HCEC 1CT (cell line): Measurements from ENCODE around the gene SPACA5.
"Not testable (repeated sequence)": the region's sequence is repeated elsewhere in the genome, so short reads cannot be mapped to it uniquely, and the experiment has no call there.

ENCODE experiments used
- DNase-seq: peaks from one replicate; pipeline ENCODE4 v3.0.0-alpha.2; 2017

SPACA5 gene

GRCh38 chrX:48006688-48007087, at the start of gene SPACA5:
Gene SPACA5 (plus strand): TSS chrX:48006988. CDS start chrX:48007803, 815 bp downstream.
- DNase-seq: not testable (repeated sequence)

DNA sequence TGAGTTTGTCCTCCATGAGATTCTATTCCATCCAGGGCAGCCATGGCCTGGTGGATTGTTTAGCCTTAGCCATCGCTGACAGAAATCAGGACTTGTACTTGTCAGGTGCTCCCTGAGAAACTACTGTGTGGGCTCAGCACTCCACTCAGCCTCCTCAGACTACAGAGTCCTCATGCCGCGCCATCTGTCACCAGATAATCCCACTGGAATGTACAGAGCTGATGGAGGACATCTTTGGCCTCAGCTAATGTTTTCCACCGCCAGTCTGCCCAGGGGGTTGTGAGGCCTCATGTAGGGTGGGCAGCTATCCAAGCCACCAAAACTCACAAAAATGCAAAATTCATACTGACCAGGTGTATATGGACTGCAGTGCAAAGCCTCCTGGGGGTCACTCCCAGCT, 48.6 kb upstream of the SPACA5 start:
- DNase-seq: not testable (repeated sequence)

GRCh38 chrX:47958761-47959342, 47.9 kb upstream of the SPACA5 start:
- peak; percentile 1 for DNase-seq

GRCh38 chrX:47960406-47960805, 46.4 kb upstream of the SPACA5 start:
- DNase-seq: no peak

DNA sequence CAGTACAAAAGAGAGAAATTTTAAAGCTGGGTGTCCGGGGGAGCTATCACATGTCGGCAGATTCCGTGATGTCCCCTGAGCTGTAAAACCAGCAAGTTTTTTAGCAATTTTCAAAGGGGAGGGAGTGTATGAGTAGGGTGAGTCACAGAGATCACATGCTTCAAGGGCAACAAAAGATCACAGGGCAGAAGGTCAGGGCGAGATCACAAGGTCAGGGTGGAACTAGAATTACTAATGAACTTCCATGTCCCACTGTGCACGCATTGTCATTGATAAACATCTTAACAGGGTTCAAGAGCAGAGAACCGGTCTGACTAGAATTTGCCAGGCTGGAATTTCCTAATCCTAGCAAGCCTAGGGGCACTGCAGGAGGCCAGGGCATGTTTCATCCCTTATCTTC, 45.0 kb upstream of the SPACA5 start:
- not testable (repeated sequence) for DNase-seq

- not testable (repeated sequence) for DNase-seq
Measured at GRCh38 chrX:47965526-47965925, 41.3 kb upstream of the SPACA5 start.

DNA sequence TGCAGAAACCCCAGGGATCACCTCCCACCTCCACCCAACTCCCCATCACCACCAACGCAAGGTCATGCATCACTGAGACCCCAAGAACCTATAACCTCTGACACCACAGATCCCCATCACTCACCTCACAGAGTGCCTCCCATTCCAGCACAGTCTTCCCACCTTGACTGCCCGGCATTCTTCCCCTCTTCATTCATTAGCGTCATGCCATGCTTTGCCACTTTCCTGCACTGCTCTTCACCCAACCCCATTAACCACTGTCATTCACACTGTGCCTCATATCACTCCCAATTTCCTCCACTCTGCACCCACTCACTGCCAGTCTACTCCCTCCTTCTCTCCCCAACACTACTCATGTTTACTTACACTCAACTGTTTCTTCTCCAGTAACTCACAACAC, 33.6 kb upstream of the SPACA5 start:
- DNase-seq: no peak

DNA sequence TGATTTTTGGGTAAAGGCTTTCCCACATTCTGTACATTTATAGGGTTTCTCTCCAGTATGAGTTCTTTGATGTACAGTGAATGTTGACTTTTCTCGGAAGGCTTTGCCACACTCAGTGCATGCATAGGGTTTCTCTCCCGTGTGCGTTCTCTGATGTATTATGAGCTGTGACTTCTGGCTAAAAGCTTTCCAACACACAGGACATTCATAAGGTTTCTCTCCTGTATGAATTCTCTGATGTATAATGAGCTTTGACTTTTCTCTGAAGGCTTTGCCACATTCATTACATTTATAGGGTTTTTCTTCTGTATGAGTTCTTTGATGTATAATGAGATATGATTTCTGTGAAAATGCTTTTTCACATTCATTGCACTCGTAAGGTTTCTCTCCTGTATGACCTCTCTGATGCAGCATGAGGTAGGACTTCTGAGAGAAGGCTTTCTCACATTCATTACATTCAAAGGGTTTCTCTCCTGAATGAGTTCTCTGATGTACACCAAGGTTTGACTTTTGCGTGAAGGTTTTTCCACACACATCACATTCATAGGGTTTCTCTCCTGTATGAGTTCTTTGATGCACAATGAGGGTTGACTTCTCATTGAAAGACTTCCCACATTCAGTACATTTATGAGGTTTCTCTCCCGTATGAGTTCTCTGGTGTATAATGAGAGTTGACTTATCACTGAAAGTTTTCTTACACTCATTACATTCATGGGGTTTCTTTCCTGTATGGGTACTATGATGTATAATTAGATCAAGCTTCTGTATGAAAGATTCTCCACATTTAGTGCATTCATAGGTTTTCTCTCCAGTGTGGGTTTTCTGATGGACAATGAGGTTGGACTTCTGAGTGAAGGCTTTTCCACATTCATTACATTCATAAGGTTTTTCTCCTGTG, 30.3 kb upstream of the SPACA5 start:
- no peak for DNase-seq

GRCh38 chrX:47991263-47992094, 15.3 kb upstream of the SPACA5 start:
- peak; percentile 70 for DNase-seq

- no peak for DNase-seq
Measured at GRCh38 chrX:47992095-47992380, 14.8 kb upstream of the SPACA5 start.

GRCh38 chrX:47992669-47993068, 14.1 kb upstream of the SPACA5 start:
- DNase-seq: no peak

- DNase-seq: no peak
Measured at GRCh38 chrX:48001260-48001659, 5.5 kb upstream of the SPACA5 start.

DNA sequence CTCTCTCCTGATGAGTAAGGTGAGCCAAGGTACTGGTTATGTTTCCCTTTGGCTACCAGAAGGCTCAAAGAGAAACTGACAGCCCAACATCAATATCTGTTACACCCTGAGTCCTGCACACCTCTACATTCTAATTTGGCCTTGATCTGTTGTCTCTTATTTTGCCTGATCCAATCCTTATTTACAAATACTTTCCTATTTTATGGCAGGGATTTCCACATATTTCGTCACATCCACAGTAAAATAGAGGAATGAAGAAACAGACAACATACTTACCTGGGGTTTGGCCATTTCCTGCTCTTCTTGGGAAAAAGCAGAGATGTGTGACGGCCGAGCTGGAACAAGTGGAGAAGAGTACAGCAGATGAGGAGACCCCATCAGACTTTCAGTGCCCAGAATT, 4.5 kb upstream of the SPACA5 start:
- no peak for DNase-seq

- DNase-seq: no peak
Measured at GRCh38 chrX:48002929-48003328, 3.9 kb upstream of the SPACA5 start.

DNA sequence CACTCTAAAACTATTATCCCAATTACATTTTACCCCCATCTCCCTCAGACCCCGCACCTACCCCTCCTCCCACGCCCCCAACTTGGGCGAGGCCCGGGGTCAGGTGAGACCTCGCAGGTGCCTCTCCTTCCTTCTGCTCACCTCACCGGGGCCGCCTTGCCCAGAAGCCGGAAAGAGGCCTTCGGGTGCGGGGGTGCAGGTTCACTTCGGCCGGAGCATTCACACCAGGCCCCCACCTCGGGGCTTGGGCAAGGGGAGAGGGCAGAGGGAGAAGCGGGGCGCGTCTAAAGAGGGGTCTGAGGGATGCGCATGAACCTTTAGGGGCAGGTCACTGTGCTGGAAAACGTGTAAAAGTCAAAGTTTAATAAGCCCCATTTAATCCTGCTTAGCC, 3.4 kb upstream of the SPACA5 start:
- DNase-seq: no peak

DNA sequence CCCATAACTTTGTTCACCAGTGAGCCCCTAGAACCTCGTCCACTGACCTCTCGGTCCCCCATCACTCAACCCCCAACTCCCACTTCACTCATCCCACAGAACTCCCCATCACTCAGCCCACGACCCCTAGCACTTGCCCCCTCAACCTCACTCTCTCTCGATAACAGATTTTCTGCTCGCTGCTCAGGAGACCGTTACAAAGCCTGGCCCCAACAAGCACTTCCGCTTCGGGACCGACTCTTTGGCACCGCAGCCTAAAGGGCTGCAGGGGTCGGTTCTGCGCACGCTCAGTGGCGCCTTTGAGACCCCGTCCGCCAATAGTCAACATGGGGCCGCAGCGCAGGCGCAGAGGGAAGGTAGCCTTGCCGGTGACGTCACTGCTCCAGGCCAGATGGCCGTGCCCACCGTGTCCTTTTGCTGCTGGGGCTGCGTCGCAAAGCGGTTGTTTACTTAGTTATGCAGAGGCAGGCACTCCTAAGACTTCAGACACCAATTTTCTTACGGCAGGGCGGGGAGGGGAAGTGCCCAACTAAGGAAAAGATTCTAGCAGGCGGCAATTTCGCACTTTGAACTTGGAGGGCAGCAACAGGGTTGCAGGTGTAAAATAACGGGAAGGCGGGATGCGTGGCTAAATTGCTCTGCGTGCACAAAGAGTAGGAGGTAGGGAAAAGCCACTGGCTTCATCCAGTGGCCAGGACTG, 2.9 kb upstream of the SPACA5 start, which contains the start of gene ZNF182:
TSS of gene ZNF182 (minus strand) at position 232 of the 700 bp plus-strand sequence. CDS start 1,380 bp downstream, outside the sequence.
- peak; percentile 84 for DNase-seq

GRCh38 chrX:48009445-48009960, 2.7 kb downstream of the SPACA5 start:
- not testable (repeated sequence) for DNase-seq

DNA sequence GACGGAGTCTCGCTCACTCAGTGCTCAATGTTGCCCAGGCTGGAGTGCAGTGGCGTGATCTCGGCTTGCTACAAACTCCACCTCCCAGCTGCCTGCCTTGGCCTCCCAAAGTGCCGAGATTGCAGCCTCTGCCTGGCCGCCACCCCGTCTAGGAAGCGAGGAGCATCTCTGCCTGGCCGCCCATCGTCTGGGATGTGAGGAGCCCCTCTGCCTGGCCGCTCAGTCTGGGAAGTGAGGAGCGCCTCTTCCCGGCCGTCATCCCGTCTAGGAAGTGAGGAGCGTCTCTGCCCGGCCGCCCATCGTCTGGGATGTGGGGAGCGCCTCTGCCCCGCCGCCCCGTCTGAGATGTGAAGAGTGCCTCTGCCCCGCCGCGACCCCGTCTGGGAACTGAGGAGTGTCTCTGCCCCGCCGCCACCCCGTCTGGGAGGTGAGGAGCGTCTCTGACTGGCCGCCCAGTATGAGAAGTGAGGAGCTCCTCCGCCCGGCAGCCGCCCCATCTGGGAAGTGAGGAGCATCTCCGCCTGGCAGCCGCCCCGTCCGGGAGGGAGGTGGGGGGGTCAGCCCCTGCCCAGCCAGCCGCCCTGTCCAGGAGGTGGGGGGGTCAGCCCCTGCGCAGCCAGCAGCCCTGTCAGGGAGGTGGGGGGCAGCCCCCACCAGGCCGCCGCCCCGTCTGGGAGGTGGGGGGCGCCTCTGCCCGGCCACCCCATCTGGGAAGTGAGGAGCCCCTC, 10.0 kb downstream of the SPACA5 start:
- DNase-seq: not testable (repeated sequence)

- DNase-seq: not testable (repeated sequence)
Measured at GRCh38 chrX:48019892-48020291, 13.1 kb downstream of the SPACA5 start.

- not testable (repeated sequence) for DNase-seq
Measured at GRCh38 chrX:48020472-48020871, 13.7 kb downstream of the SPACA5 start.

DNA sequence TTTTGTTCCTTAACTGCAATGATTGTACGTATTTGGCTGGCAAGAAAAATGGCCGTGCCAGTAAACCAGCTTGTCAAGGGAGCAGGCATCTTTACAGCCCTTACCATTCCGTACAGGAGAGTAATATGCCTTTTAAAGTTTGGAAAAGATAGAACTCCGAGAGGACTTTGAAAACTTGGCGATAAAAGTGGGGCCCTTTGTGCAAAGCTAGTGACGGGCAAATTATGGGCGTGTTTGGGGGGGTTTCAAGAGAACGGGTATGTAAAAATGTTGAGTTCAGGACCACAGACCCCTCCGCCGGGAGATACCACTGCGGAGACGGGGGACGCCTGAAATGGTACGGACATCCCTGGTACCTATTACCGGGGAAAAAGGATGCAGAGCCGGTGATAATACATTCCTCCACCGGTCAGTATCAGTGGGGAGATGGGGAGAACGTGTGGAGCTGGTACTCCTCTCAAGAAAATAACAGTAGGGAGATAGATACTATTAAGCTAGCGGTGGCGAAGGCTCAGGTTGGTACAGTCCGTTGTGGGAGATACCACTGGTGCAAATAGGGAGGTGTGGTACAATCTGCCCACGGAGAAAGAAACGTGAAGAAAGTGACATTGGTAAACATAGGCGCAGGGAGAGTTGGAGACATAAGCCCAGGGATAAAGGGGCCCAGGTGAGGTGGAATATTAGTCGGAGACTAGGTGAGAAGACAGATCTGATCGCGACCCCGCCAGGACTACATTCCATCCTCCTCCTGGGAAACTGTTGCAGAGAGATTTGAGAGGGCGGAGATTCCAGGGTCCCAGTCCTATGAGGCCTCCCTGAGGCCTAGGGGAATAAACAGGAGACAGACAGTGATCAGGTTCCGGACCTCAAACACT, 14.5 kb downstream of the SPACA5 start:
- DNase-seq: peak; percentile 71
